ENCODE data around the gene TRAF3IP1. TPM values are rescaled to one million over a fixed set of nuclear protein-coding genes. Genes with fewer than 3 reads are reported as not detected.
"Not testable (repeated sequence)": the region's sequence is repeated elsewhere in the genome, so short reads cannot be mapped to it uniquely, and the experiment has no call there.

TRAF3IP1 gene
- total and polyA plus RNA-seq, 12 donors = 5.5 to 18.5 (median 12.4) TPM

DNA sequence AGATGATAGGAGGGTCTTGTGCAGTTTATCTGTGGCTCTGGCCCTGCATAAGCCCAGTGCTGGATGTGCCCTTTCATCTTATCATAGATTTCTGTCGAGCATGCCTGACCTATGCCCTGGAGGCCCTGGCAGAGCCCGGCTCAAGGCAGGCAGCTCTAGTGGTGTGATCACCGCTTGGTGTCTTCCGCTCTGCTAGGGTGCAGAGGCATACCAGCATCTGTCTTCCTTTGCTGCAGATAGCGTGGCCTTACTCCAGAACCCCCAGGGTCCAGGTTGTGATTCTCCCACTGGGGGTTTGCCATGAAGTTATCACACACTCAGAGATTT lies 13.7 kb upstream of the TRAF3IP1 start:
- TF ChIP-seq CTCF (IDR thresholded peaks at IDR 0.05) (no peak), POLR2A (IDR thresholded peaks at IDR 0.05) (no peak)
- DNase-seq = no peak
- Histone ChIP-seq H3K27me3 (no peaks in the 10 kb centered on the region), H3K36me3 (replicated peaks in 1 of 2) (no peaks in the 10 kb centered on the region), H3K4me1 (replicated peaks in 1 of 2) (no peaks in the 10 kb centered on the region), H3K9me3 (replicated peaks in 1 of 3) (no peaks in the 10 kb centered on the region), H3K4me3 (no peak overlapping the region), H3K27ac (no peak overlapping the region)
- intact Hi-C loops (cut with DNase I) = no loop called here
- 76 to 94% (median 80%) methylated on average over 5 of the region's 5 CpGs for WGBS, 4 donors

DNA sequence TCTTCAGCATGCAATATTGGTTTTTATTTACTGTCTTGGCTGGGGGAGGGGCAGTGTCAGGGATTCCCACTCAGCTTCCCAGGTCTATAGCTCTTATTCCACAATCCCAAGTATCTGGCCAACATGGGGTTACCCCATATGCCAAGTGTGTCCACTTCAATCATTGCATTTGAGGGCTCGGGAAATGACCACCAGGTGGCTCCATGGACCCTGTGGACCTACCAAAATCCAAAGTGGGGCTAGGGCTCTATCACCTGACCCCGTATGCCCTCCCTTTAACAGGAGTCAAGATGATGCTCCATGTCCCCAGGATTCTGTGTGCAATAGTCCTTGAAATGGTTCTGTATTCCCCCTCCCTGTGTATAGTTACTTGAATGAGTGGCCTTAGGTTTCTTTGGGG lies 12.1 kb upstream of the TRAF3IP1 start:
- Histone ChIP-seq H3K36me3 (replicated peaks in 1 of 2) (no peaks in the 10 kb centered on the region), H3K4me3 (no peak overlapping the region), H3K9me3 (replicated peaks in 1 of 3) (no peaks in the 10 kb centered on the region), H3K4me1 (replicated peaks in 1 of 2) (no peaks in the 10 kb centered on the region), H3K27ac (no peak overlapping the region), H3K27me3 (no peaks in the 10 kb centered on the region)
- WGBS, 4 donors = 54 to 79% (median 71%) methylated on average over 2 of the region's 2 CpGs
- TF ChIP-seq POLR2A (IDR thresholded peaks at IDR 0.05) (no peak), CTCF (IDR thresholded peaks at IDR 0.05) (no peak)
- intact Hi-C loops (cut with DNase I) = no loop called here
- no peak for DNase-seq

DNA sequence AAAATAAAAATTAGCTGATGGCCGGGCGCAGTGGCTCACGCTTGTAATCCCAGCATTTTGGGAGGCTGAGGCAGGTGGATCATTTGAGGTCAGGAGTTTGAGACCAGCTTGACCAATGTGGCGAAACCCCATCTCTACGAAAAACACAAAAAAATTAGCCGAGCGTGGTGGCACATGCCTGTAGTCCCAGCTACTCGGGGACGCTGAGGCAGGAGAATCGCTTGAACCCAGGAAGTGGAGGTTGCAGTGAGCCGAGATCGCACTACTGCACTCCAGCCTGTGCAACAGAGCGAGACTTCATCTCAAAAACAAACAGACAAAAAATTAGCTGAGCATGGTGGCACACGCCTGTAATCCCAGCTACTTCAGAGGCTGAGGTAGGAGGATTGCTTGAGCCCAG lies 9.6 kb upstream of the TRAF3IP1 start:
- H3K9me3 ChIP-seq (replicated peaks in 1 of 3); H3K4me1 ChIP-seq (replicated peaks in 1 of 2); H3K27ac ChIP-seq; DNase-seq; H3K27me3 ChIP-seq; H3K4me3 ChIP-seq; H3K36me3 ChIP-seq (replicated peaks in 1 of 2); intact Hi-C loops (cut with DNase I): not testable (repeated sequence)
- 82 to 92% (median 86%) methylated on average over 14 of the region's 14 CpGs for WGBS, 4 donors

- Histone ChIP-seq H3K9me3 (replicated peaks in 1 of 3) (no peaks in the 10 kb centered on the region), H3K4me1 (replicated peaks in 1 of 2) (no peaks in the 10 kb centered on the region), H3K27ac (no peak overlapping the region), H3K36me3 (replicated peaks in 1 of 2) (no peaks in the 10 kb centered on the region), H3K27me3 (no peaks in the 10 kb centered on the region), H3K4me3 (no peak overlapping the region)
- WGBS, 4 donors = 83 to 89% (median 86%) methylated on average over 8 of the region's 8 CpGs
- intact Hi-C loops (cut with DNase I) = no loop called here
- TF ChIP-seq CTCF (IDR thresholded peaks at IDR 0.05) (no peak), POLR2A (IDR thresholded peaks at IDR 0.05) (no peak)
- DNase-seq = no peak
Measured at GRCh38 chr2:238313289-238313990, 6.9 kb upstream of the TRAF3IP1 start.

DNA sequence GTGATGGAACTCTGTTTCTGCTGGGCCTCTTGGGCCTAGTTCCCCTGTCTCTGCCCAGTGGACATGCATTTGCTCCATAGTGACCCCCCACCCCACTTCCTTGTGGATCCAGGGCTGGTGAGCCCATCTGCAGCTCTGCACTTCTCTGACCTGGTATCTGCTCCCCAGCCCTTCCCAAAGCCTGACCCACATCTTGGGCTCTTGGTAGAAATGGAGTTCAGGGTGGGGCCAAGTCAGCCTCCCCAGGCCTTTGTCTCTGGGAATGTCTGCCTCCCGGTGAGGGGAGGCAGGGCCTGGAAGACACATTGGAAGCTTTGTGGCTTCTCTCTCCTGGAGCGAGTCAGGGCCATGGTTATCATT lies 6.3 kb upstream of the TRAF3IP1 start:
- 76 to 88% (median 86%) methylated on average over 2 of the region's 2 CpGs for WGBS, 4 donors
- peak in 1 of 7 donors; percentile 3 for DNase-seq
- Histone ChIP-seq H3K4me1 (replicated peaks in 1 of 2) (no peaks in the 10 kb centered on the region), H3K27ac (no peak overlapping the region), H3K36me3 (replicated peaks in 1 of 2) (no peaks in the 10 kb centered on the region), H3K27me3 (no peaks in the 10 kb centered on the region), H3K9me3 (replicated peaks in 1 of 3) (no peaks in the 10 kb centered on the region), H3K4me3 (no peak overlapping the region)
- intact Hi-C loops (cut with DNase I) = no loop called here
- TF ChIP-seq CTCF (IDR thresholded peaks at IDR 0.05) (no peak), POLR2A (IDR thresholded peaks at IDR 0.05) (no peak)
